H1 (cell line): ENCODE data around the gene PIP5K1C. TPM values are rescaled to one million over a fixed set of nuclear protein-coding genes. Genes with fewer than 3 reads are reported as not detected.

Source experiments
- CTCF ChIA-PET: fragments of 300-600 bp; sonication (Branson Sonifier 250); formaldehyde crosslinking; loops from one replicate; lab custom pipeline; 2021; ENCODE audit not compliant: partially characterized antibody; lab: Charles Lee
- POLR2A ChIA-PET: fragments of 300-600 bp; sonication (Branson Sonifier 250); formaldehyde crosslinking; loops from one replicate; lab custom pipeline; 2021; ENCODE audit warnings: inconsistent platforms; ENCODE audit not compliant: partially characterized antibody; lab: Charles Lee
- DNase-seq, 2 experiments: peaks; one replicate each; pipeline versions ENCODE4 v3.0.0 to v3.0.0-alpha.2; 2010 to 2022; ENCODE audit warnings: low spot score in 2 of 2, low read depth in 1 of 2, mixed read lengths in 1 of 2
- FAIRE-seq: peaks from 2 replicates; lab custom pipeline; 2011; peaks lifted over from hg19 to GRCh38; lab: Jason Lieb, UNC
- H2AFZ ChIP-seq: 2 replicates; pipeline ENCODE4 v1.8.1; 2012; ENCODE audit warnings: low read length, inconsistent platforms
- H2AK5ac ChIP-seq: 2 replicates; pipeline ENCODE4 v1.6.1; 2013; ENCODE audit warnings: low read depth, low read length
- H2BK120ac ChIP-seq: replicated peaks from 2 replicates; pipeline ENCODE3; 2013; ENCODE audit warnings: low read depth, low read length, inconsistent platforms
- H2BK12ac ChIP-seq: 2 replicates; pipeline ENCODE4 v1.6.1; 2013; ENCODE audit warnings: low read depth, low read length
- H2BK15ac ChIP-seq: 2 replicates; pipeline ENCODE4 v1.6.1; 2013; ENCODE audit warnings: low read length
- H2BK20ac ChIP-seq: 2 replicates; pipeline ENCODE4 v1.6.1; 2013; ENCODE audit warnings: low read length
- H2BK5ac ChIP-seq: 2 replicates; pipeline ENCODE4 v1.6.1; 2013; ENCODE audit warnings: low read depth, low read length
- H3K14ac ChIP-seq: 2 replicates; pipeline ENCODE4 v1.6.1; 2013; ENCODE audit warnings: inconsistent platforms; ENCODE audit not compliant: insufficient read length
- H3K18ac ChIP-seq: 2 replicates; pipeline ENCODE4 v1.6.1; 2013; ENCODE audit warnings: low read length; ENCODE audit errors: extremely low read depth
- H3K23ac ChIP-seq: 2 replicates; pipeline ENCODE4 v1.6.1; 2013; ENCODE audit warnings: inconsistent platforms; ENCODE audit not compliant: insufficient read length
- H3K23me2 ChIP-seq: 2 replicates; pipeline ENCODE4 v1.6.1; 2013; ENCODE audit warnings: low read depth, low read length
- H3K27ac ChIP-seq: 2 replicates; pipeline ENCODE4 v1.6.1; 2011; ENCODE audit warnings: low read depth, low read length, inconsistent platforms
- H3K27me3 ChIP-seq, 4 experiments: replicated peaks in 1 of 4; 1 replicate in 1 of 4; 2 replicates in 3 of 4; pipeline versions ENCODE4 v1.6.1 to v1.8.1; 2011 to 2013; ENCODE audit warnings: low read length in 3 of 4, mild to moderate bottlenecking in 3 of 4, inconsistent platforms in 2 of 4, mixed read lengths in 2 of 4, moderate library complexity in 1 of 4; ENCODE audit not compliant: control insufficient read depth in 3 of 4, insufficient read depth in 3 of 4; ENCODE audit errors: extremely low read depth in 1 of 4
- H3K36me3 ChIP-seq, 4 experiments: 2 replicates each; pipeline versions ENCODE4 v1.6.1 to v1.8.1; 2011 to 2013; ENCODE audit warnings: mild to moderate bottlenecking in 4 of 4, low read length in 3 of 4, moderate library complexity in 2 of 4, control low read depth in 1 of 4, inconsistent platforms in 1 of 4; ENCODE audit not compliant: insufficient read depth in 4 of 4, control insufficient read depth in 2 of 4
- H3K4ac ChIP-seq: replicated peaks from 2 replicates; pipeline ENCODE3; 2013; ENCODE audit warnings: low read length, low read depth, mixed read lengths, inconsistent platforms; ENCODE audit not compliant: insufficient read length
- H3K4me1 ChIP-seq, 4 experiments: replicated peaks in 1 of 4; 1 replicate in 1 of 4; 2 replicates in 3 of 4; pipeline versions ENCODE4 v1.6.1 to v1.8.1; 2011 to 2013; ENCODE audit warnings: low read length in 3 of 4, inconsistent platforms in 2 of 4, mixed read lengths in 1 of 4; ENCODE audit not compliant: insufficient read depth in 4 of 4, control insufficient read depth in 3 of 4
- H3K4me2 ChIP-seq, 2 experiments: 2 replicates each; pipeline versions ENCODE4 v1.6.1 to v1.8.1; 2011 to 2013; ENCODE audit warnings: low read depth in 2 of 2, low read length in 2 of 2, control low read depth in 1 of 2, inconsistent platforms in 1 of 2, mild to moderate bottlenecking in 1 of 2; ENCODE audit not compliant: insufficient read depth in 1 of 2
- H3K4me3 ChIP-seq, 4 experiments: fragments of 200-600, 300-600 bp in 1 of 4; sonication (generic), shearing (Covaris generic), sonication (Bioruptor Twin) in 1 of 4; 2 replicates each; pipeline versions ENCODE4 v1.5.1 to v1.8.1; 2011 to 2016; ENCODE audit warnings: low read length in 4 of 4, low read depth in 3 of 4, control low read depth in 2 of 4, inconsistent platforms in 2 of 4, mild to moderate bottlenecking in 2 of 4, mixed read lengths in 1 of 4, moderate library complexity in 1 of 4; ENCODE audit not compliant: insufficient read depth in 2 of 4; ENCODE audit errors: extremely low read depth in 1 of 4
- H3K56ac ChIP-seq: replicated peaks from 2 replicates; pipeline ENCODE3; 2013; ENCODE audit warnings: low read depth, mild to moderate bottlenecking, mixed read lengths, low read length, inconsistent platforms; ENCODE audit not compliant: insufficient read length
- H3K79me1 ChIP-seq: 2 replicates; pipeline ENCODE4 v1.6.1; 2013; ENCODE audit warnings: low read depth, low read length, control low read depth
- H3K79me2 ChIP-seq, 2 experiments: 2 replicates each; pipeline versions ENCODE4 v1.6.1 to v1.8.1; 2012 to 2013; ENCODE audit warnings: low read length in 2 of 2, mild to moderate bottlenecking in 2 of 2, inconsistent platforms in 1 of 2; ENCODE audit not compliant: insufficient read depth in 2 of 2, control insufficient read depth in 1 of 2
- H3K9ac ChIP-seq, 4 experiments: replicated peaks in 1 of 4; 1 replicate in 1 of 4; 2 replicates in 3 of 4; pipeline versions ENCODE4 v1.6.1 to v1.8.1; 2011 to 2013; ENCODE audit warnings: low read depth in 3 of 4, low read length in 3 of 4, control low read depth in 2 of 4, mild to moderate bottlenecking in 2 of 4, moderate library complexity in 2 of 4, inconsistent platforms in 1 of 4; ENCODE audit errors: extremely low read depth in 1 of 4
- H3K9me3 ChIP-seq, 2 experiments: 2 replicates each; pipeline versions ENCODE4 v1.6.1 to v1.8.1; 2012 to 2013; ENCODE audit warnings: mild to moderate bottlenecking in 2 of 2, moderate library complexity in 2 of 2, control low read depth in 1 of 2, inconsistent platforms in 1 of 2, low read depth in 1 of 2, low read length in 1 of 2, mixed read lengths in 1 of 2; ENCODE audit not compliant: insufficient read depth in 2 of 2
- H4K20me1 ChIP-seq, 2 experiments: replicated peaks in 1 of 2; 2 replicates each; pipeline versions ENCODE3 to v1.8.1; 2011 to 2013; ENCODE audit warnings: inconsistent platforms in 2 of 2, low read length in 2 of 2, mild to moderate bottlenecking in 1 of 2; ENCODE audit not compliant: insufficient read depth in 2 of 2, control insufficient read depth in 1 of 2
- H4K5ac ChIP-seq: 2 replicates; pipeline ENCODE4 v1.6.1; 2013; ENCODE audit warnings: low read length, low read depth, mixed read lengths, inconsistent platforms; ENCODE audit not compliant: insufficient read length
- H4K8ac ChIP-seq: 2 replicates; pipeline ENCODE4 v1.8.0; 2013; ENCODE audit warnings: mild to moderate bottlenecking, moderate library complexity, low read length, inconsistent platforms; ENCODE audit not compliant: insufficient read depth; ENCODE audit errors: extremely low read depth
- H4K91ac ChIP-seq: replicated peaks from 2 replicates; pipeline ENCODE3; 2013; ENCODE audit warnings: low read length, mixed read lengths, inconsistent platforms; ENCODE audit not compliant: insufficient read length
- CHD2 ChIP-seq: IDR thresholded peaks from 2 replicates; pipeline ENCODE4 v1.6.1; 2012; ENCODE audit warnings: low read length, improper control_type of control experiment
- EZH2 ChIP-seq: fragments of 200-600 bp; sonication (generic); IDR thresholded peaks from 2 replicates; pipeline ENCODE4 v1.7.1; 2012; ENCODE audit warnings: low read depth, mild to moderate bottlenecking, moderate library complexity, low read length, inconsistent platforms; ENCODE audit not compliant: severe bottlenecking
- JUN ChIP-seq: IDR thresholded peaks from 2 replicates; pipeline ENCODE4 v1.6.1; 2011; ENCODE audit warnings: low read depth, mild to moderate bottlenecking, improper control_type of control experiment, low read length
- KDM1A ChIP-seq: fragments of 200-600, 300-600 bp; sonication (generic); IDR thresholded peaks from 2 replicates; pipeline ENCODE4 v1.7.1; 2016; ENCODE audit warnings: mild to moderate bottlenecking, low read length, borderline replicate concordance
- POLR2A ChIP-seq, 2 experiments: IDR thresholded peaks; 1 replicate in 1 of 2; 2 replicates in 1 of 2; pipeline ENCODE4 v1.6.1; 2011; ENCODE audit warnings: low read depth in 2 of 2, low read length in 2 of 2, mild to moderate bottlenecking in 2 of 2; ENCODE audit errors: control extremely low read depth in 1 of 2
- RNF2 ChIP-seq: fragments of 200-900, 300-1000 bp; sonication (generic); IDR thresholded peaks from 2 replicates; pipeline ENCODE4 v1.7.1; 2016; ENCODE audit warnings: borderline replicate concordance, low read depth, mild to moderate bottlenecking, antibody characterized with exemption, low read length; ENCODE audit not compliant: poor library complexity, severe bottlenecking; ENCODE audit errors: missing control alignments
- SRF ChIP-seq: IDR thresholded peaks from 2 replicates; pipeline ENCODE4 v1.6.1; 2011; ENCODE audit warnings: mild to moderate bottlenecking, low read depth, low read length, moderate library complexity
- SUZ12 ChIP-seq: fragments of 200-600 bp; sonication (generic); IDR thresholded peaks from 2 replicates; pipeline ENCODE4 v1.6.1; 2012; ENCODE audit warnings: mild to moderate bottlenecking, inconsistent platforms, low read length, moderate library complexity, mixed read lengths
- TAF7 ChIP-seq: optimal IDR thresholded peaks from 2 replicates; pipeline ENCODE3; 2011; ENCODE audit warnings: low read depth, mild to moderate bottlenecking, inconsistent platforms, low read length, moderate library complexity, borderline replicate concordance
- TEAD4 ChIP-seq: IDR thresholded peaks from 2 replicates; pipeline ENCODE4 v1.6.1; 2012; ENCODE audit warnings: low read depth, low read length, inconsistent platforms, mixed read lengths
- WGBS, 2 experiments: shearing (Covaris generic) in 1 of 2; methylation state at CpG; one replicate each; pipeline versions ENCODE4 v1.1.6 to v1.1.7; 2013 to 2015; ENCODE audit warnings: low lambda C conversion rate in 2 of 2, mixed read lengths in 2 of 2, inconsistent platforms in 1 of 2, low coverage in 1 of 2, missing lambda C conversion rate in 1 of 2; ENCODE audit not compliant: insufficient replicate concordance in 2 of 2, insufficient coverage in 1 of 2, insufficient read length in 1 of 2; ENCODE audit errors: extremely low coverage in 1 of 2, missing lambda C conversion rate in 1 of 2; 5-methylcytosine and 5-hydroxymethylcytosine counted together
- polyA plus RNA-seq, 7 experiments: library from polyadenylated mRNA; depleted of rRNA in 3 of 7; stranded (reverse) in 5 of 7; unstranded in 2 of 7; fragments of >200 nt in 5 of 7; fragments of 200-250 nt in 2 of 7; gene quantifications; 1 replicate in 5 of 7; 2 replicates in 1 of 7; 4 replicates in 1 of 7; pipeline versions ENCODE4 v1.2.1 to v1.2.3, GENCODE V29; 2011 to 2013; ENCODE audit warnings: missing spikeins in 2 of 7, mixed read lengths in 2 of 7
- total RNA-seq: library from RNA; stranded (reverse); fragmentation: NEBNext Ultra II Directional; extraction: Animal tissue kit (Norgen Biotek cat#: 25700); gene quantifications from 2 replicates; pipeline ENCODE4 v1.2.1, GENCODE V29; 2021
- TF ChIP-seq, protein P1 (sequence below): IDR thresholded peaks from 2 replicates; pipeline ENCODE4 v1.6.1; 2011; ENCODE audit warnings: low read depth, mild to moderate bottlenecking, low read length; ENCODE audit not compliant: insufficient read depth

Gene PIP5K1C
- total and polyA plus RNA-seq, 2 of the 8 experiments (the other 6 are each of a cell fraction or from before 2014, with no cell fraction given) = 10.6 to 32.9 TPM

- Histone ChIP-seq H3K56ac (no peak overlapping the region), H4K8ac (no peak overlapping the region), H2AFZ (no peak overlapping the region), H2BK15ac (no peak overlapping the region), H4K91ac (peak overlapping the region; percentile 73), H3K4me1 (peaks cover 0 to 41% (median 28%) of the 10 kb centered on the region in 4 experiments; a peak in 6 of 7 replicates), H2BK120ac (no peak overlapping the region), H3K27ac (no peak overlapping the region), H2BK12ac (peak overlapping the region; percentile 95; the same call in 1 of the 2 replicates), H3K23me2 (peaks cover 10% of the 10 kb centered on the region; the same call in 1 of the 2 replicates), H3K23ac (no peak overlapping the region), H3K79me1 (peaks cover 3% of the 10 kb centered on the region), H3K9me3 (peaks cover 7 to 9% of the 10 kb centered on the region in 2 experiments), H4K20me1 (peaks cover under 1 to 10% of the 10 kb centered on the region in 2 experiments), H2BK5ac (peak overlapping the region; percentile 98; the same call in 1 of the 2 replicates), H3K4ac (no peak overlapping the region), H3K18ac (peak overlapping the region; percentile 83; the same call in 1 of the 2 replicates), H3K4me2 (no peak overlapping the region), H3K79me2 (peaks cover 0 to 37% of the 10 kb centered on the region in 2 experiments; a peak in 2 of 4 replicates), H3K4me3 (no peak overlapping the region), H2BK20ac (0 out of 2 replicates have a peak overlapping the region, but pooled peaks have one; percentile 86), H3K36me3 (peaks cover 0 to 5% (median 3%) of the 10 kb centered on the region in 4 experiments; a peak in 2 of 8 replicates), H4K5ac (no peak overlapping the region), H3K14ac (no peak overlapping the region), H2AK5ac (no peak overlapping the region), H3K27me3 (no peaks in the 10 kb centered on the region; a peak in 1 of 7 replicates), H3K9ac (no peak overlapping the region)
- CTCF ChIA-PET = interaction anchor here (1.0 to 3.0 kb wide), 5 partner anchors 11 to 78 kb away, joined by 3 to 13 read pairs (median 8); partner anchors contain the start of gene MRPL54
- POLR2A ChIA-PET = no interaction called here
- DNase-seq (no peak), FAIRE-seq (no peak)
- WGBS, 2 experiments = 80% methylated on average over 8 of the region's 8 CpGs; no CpG with 5 or more reads in 1 of the 2 experiments
- TF ChIP-seq TEAD4 (no peak), SUZ12 (no peak), KDM1A (no peak), POLR2A (IDR thresholded peaks at IDR 0.05; ENCODE audit: control extremely low read depth in 1 of 2, low read depth in 2 of 2, low read length in 2 of 2) (no peak), RNF2 (no peak), CHD2 (no peak), EZH2 (no peak), JUN (no peak), TAF7 (no peak), SRF (no peak)
- TF ChIP-seq, protein P1, sequence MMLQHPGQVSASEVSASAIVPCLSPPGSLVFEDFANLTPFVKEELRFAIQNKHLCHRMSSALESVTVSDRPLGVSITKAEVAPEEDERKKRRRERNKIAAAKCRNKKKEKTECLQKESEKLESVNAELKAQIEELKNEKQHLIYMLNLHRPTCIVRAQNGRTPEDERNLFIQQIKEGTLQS = no peak
These were observed 15.4 kb downstream of the PIP5K1C start for GRCh38 chr19:3684817-3685410.
